HepG2 (cell line): Measurements from ENCODE around the gene YWHAQ.

Experiments used
- CC2D1A ChIP-seq: sonication (generic); formaldehyde crosslinking; IDR thresholded peaks from 2 replicates; pipeline ENCODE4 v1.8.1; 2023; ENCODE audit warnings: mild to moderate bottlenecking, missing genetic modification reagents
- EP300 ChIP-seq, 3 experiments: sonication (generic) in 1 of 3; formaldehyde crosslinking in 1 of 3; IDR thresholded peaks; 2 replicates each; pipeline versions ENCODE4 v1.5.1 to v1.6.1; 2011 to 2020; ENCODE audit warnings: low read depth in 2 of 3, low read length in 2 of 3, borderline replicate concordance in 1 of 3, improper control_type of control experiment in 1 of 3, mild to moderate bottlenecking in 1 of 3, missing genetic modification reagents in 1 of 3, moderate library complexity in 1 of 3
- GTF2F1 ChIP-seq: fragments of 150-350 bp; IDR thresholded peaks from 2 replicates; pipeline ENCODE4 v1.6.1; 2014; ENCODE audit warnings: low read length
- SMARCE1 ChIP-seq: fragments of 450-650 bp; IDR thresholded peaks from 2 replicates; pipeline ENCODE4 v1.6.1; 2017; ENCODE audit warnings: borderline replicate concordance
- ZNF335 ChIP-seq: sonication (generic); formaldehyde crosslinking; IDR thresholded peaks from 2 replicates; pipeline ENCODE4 v1.4.0; 2020; ENCODE audit warnings: missing genetic modification reagents
- ZNF34 ChIP-seq: sonication (generic); formaldehyde crosslinking; IDR thresholded peaks from 2 replicates; pipeline ENCODE4 v1.4.0; 2020; ENCODE audit warnings: mild to moderate bottlenecking, missing genetic modification reagents, borderline replicate concordance
- TF ChIP-seq, protein P1 (sequence below): sonication (generic); formaldehyde crosslinking; IDR thresholded peaks from 2 replicates; pipeline ENCODE4 v1.5.0; 2020; ENCODE audit warnings: mild to moderate bottlenecking, missing genetic modification reagents, moderate library complexity

DNA sequence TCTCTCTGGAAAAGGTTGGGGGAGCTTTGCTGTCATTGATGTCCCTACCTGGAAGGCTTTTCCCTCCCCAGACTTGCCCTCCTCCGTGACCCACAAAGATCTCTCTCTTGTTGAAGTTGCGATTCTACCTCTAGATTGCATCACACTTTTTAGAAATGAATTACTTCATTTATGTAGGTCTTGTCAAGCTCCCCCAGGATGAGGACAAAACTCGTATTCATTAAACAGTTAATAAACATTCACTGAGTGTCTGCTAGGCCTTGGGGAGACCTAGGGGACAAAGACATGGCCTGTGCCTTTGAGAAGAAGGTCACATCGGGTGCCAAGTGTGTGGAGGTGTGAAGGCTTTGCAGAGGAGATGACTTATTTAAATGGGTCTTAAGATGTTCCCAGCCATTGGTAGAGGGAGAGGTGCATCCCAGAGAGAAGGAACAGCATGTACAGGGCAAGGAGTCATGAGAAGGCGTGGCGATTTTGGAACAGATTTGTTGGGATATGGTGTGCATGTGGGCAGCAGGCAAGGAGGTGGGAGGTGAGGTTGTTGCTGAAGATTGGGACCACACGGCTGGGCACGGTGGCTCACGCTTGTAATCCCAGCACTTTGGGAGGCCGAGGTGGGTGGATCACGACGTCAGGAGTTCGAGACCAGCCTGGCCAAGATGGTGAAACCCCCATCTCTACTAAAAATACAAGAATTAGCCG, 9.8 kb upstream of the YWHAQ start:
- TF ChIP-seq GTF2F1 (no peak), ZNF335 (CRISPR knock-in tag) (no peak), EP300 (IDR thresholded peaks at IDR 0.05; ENCODE audit: low read depth in 2 of 2, low read length in 2 of 2) (no peak), EP300 (CRISPR knock-in tag; IDR thresholded peaks at IDR 0.05; ENCODE audit: borderline replicate concordance) (no peak), ZNF34 (no peak), SMARCE1 (no peak), CC2D1A (no peak)
- TF ChIP-seq, protein P1, sequence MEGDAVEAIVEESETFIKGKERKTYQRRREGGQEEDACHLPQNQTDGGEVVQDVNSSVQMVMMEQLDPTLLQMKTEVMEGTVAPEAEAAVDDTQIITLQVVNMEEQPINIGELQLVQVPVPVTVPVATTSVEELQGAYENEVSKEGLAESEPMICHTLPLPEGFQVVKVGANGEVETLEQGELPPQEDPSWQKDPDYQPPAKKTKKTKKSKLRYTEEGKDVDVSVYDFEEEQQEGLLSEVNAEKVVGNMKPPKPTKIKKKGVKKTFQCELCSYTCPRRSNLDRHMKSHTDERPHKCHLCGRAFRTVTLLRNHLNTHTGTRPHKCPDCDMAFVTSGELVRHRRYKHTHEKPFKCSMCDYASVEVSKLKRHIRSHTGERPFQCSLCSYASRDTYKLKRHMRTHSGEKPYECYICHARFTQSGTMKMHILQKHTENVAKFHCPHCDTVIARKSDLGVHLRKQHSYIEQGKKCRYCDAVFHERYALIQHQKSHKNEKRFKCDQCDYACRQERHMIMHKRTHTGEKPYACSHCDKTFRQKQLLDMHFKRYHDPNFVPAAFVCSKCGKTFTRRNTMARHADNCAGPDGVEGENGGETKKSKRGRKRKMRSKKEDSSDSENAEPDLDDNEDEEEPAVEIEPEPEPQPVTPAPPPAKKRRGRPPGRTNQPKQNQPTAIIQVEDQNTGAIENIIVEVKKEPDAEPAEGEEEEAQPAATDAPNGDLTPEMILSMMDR (CRISPR knock-in tag), result no peak
